Measurements from ENCODE around the gene BPTF.
"Not testable (repeated sequence)": the region's sequence is repeated elsewhere in the genome, so short reads cannot be mapped to it uniquely, and the experiment has no call there.

BPTF gene

GRCh38 chr17:67980456-67980855 lies 155.2 kb downstream of the BPTF start:
- Histone ChIP-seq H3K9me3 (ENCODE audit: control insufficient read depth, insufficient read depth, low read depth, low read length) (no peaks in the 10 kb centered on the region), H3K36me3 (ENCODE audit: control insufficient read depth in 2 of 2, insufficient read depth in 1 of 2, low read length in 2 of 2) (peaks cover 9 to 18% of the 10 kb centered on the region in 2 experiments; a peak in 2 of 3 replicates), H3K4me1 (ENCODE audit: control insufficient read depth, insufficient read depth, low read length) (no peaks in the 10 kb centered on the region), H3K27ac (ENCODE audit: extremely low read depth, low read depth, low read length) (no peak overlapping the region), H3K4me3 (ENCODE audit: low read depth, low read length) (no peak overlapping the region)
- TF ChIP-seq, protein P1, sequence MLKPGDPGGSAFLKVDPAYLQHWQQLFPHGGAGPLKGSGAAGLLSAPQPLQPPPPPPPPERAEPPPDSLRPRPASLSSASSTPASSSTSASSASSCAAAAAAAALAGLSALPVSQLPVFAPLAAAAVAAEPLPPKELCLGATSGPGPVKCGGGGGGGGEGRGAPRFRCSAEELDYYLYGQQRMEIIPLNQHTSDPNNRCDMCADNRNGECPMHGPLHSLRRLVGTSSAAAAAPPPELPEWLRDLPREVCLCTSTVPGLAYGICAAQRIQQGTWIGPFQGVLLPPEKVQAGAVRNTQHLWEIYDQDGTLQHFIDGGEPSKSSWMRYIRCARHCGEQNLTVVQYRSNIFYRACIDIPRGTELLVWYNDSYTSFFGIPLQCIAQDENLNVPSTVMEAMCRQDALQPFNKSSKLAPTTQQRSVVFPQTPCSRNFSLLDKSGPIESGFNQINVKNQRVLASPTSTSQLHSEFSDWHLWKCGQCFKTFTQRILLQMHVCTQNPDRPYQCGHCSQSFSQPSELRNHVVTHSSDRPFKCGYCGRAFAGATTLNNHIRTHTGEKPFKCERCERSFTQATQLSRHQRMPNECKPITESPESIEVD (tag by site-specific recombination; IDR thresholded peaks at IDR 0.05) = no peak
- TF ChIP-seq ZNF398 (tag by site-specific recombination; IDR thresholded peaks at IDR 0.05) (no peak), OSR2 (tag by site-specific recombination; IDR thresholded peaks at IDR 0.05) (peak; percentile 48; the same call in 1 of the 2 replicates), ZNF548 (tag by site-specific recombination; IDR thresholded peaks at IDR 0.05) (no peak)
- ChIA-PET CTCF (interaction anchor here (1.6 kb wide), 1 partner anchor 18 kb away, joined by 5 read pairs; no protein-coding TSS in a partner anchor), POLR2A (no interaction called here)

DNA sequence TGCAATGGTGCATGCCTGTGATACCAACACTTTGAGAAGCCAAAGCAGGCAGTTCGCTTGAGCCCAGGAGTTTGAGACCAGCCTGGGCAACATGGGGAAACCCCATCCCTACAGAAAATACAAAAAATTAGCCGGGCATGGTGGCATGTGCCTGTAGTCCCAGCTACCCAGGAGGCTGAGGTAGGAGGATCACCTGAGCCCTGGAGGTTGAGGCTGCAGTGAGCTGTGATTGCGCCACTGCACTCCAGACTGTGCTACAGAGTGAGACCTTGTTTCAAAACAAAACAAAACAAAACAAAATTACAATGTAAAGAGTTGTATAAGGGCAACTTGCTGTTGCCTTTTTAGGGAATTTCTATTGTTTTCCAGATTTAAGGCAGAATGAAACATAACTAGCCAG lies 155.6 kb downstream of the BPTF start:
- POLR2A ChIA-PET; H3K9me3 ChIP-seq (ENCODE audit: control insufficient read depth, insufficient read depth, low read depth, low read length); H3K4me3 ChIP-seq (ENCODE audit: low read depth, low read length); H3K27ac ChIP-seq (ENCODE audit: extremely low read depth, low read depth, low read length); H3K4me1 ChIP-seq (ENCODE audit: control insufficient read depth, insufficient read depth, low read length): not testable (repeated sequence)
- H3K36me3 ChIP-seq (ENCODE audit: control insufficient read depth in 2 of 2, insufficient read depth in 1 of 2, low read length in 2 of 2) = peaks cover 7 to 18% of the 10 kb centered on the region in 2 experiments; a peak in 2 of 3 replicates
- CTCF ChIA-PET = interaction anchor here (1.6 kb wide), 1 partner anchor 18 kb away, joined by 5 read pairs; no protein-coding TSS in a partner anchor
- 0 out of 2 replicates have a peak, but pooled peaks have one; percentile 12 for TF ChIP-seq ZBTB8A (tag by site-specific recombination; IDR thresholded peaks at IDR 0.05)
- TF ChIP-seq WT1 (tag by site-specific recombination; IDR thresholded peaks at IDR 0.05) = peak; percentile 13; the same call in 1 of the 2 replicates
- peak; percentile 52; the same call in 1 of the 2 replicates for TF ChIP-seq ZNF600 (tag by site-specific recombination; IDR thresholded peaks at IDR 0.05)
- TF ChIP-seq, protein P2, sequence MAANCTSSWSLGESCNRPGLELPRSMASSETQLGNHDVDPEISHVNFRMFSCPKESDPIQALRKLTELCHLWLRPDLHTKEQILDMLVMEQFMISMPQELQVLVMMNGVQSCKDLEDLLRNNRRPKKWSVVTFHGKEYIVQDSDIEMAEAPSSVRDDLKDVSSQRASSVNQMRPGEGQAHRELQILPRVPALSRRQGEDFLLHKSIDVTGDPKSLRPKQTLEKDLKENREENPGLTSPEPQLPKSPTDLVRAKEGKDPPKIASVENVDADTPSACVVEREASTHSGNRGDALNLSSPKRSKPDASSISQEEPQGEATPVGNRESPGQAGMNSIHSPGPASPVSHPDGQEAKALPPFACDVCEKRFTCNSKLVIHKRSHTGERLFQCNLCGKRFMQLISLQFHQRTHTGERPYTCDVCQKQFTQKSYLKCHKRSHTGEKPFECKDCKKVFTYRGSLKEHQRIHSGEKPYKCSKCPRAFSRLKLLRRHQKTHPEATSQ (tag by site-specific recombination; IDR thresholded peaks at IDR 0.05) = 0 out of 2 replicates have a peak, but pooled peaks have one; percentile 9

DNA sequence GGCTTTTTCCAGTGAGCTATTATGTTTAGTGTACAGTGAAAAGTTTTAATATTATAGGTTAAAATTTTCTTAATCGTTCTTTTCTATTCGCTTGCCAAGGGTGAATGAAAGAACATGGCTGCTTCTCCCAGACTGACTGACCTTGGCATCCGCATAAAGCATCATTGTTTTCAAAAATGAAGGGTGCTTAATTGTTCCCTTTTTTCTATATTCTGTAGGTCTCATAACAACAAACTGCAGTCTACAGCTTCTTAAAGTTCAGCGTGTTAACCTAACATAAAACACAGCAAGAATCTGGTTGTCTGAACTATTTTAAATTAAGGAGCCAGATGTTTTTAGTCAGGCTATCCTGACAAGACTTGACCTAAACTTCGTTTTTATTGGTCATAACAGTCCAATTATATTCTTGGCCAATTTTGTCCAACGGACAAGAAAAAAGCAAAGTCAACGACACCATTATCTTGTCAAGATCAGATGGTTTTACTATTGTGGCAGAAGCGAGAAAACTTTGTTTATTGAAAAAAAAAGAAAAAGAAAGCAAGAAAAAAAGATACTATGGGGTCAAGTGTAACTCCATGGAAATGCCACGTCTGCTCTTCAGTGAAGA lies 156.8 kb downstream of the BPTF start:
- Histone ChIP-seq H3K9me3 (ENCODE audit: control insufficient read depth, insufficient read depth, low read depth, low read length) (no peaks in the 10 kb centered on the region), H3K27ac (ENCODE audit: extremely low read depth, low read depth, low read length) (no peak overlapping the region), H3K36me3 (ENCODE audit: control insufficient read depth in 2 of 2, insufficient read depth in 1 of 2, low read length in 2 of 2) (peaks cover 0 to 12% of the 10 kb centered on the region in 2 experiments; a peak in 2 of 3 replicates), H3K4me3 (ENCODE audit: low read depth, low read length) (no peak overlapping the region), H3K4me1 (ENCODE audit: control insufficient read depth, insufficient read depth, low read length) (no peaks in the 10 kb centered on the region)
- POLR2A ChIA-PET = no interaction called here
- CTCF ChIA-PET = interaction anchor here (0.6 to 0.7 kb wide), 2 partner anchors 38 to 40 kb away, joined by 3 read pairs; no protein-coding TSS in a partner anchor
- TF ChIP-seq REPIN1 (tag by site-specific recombination; IDR thresholded peaks at IDR 0.05; ENCODE audit: low read depth) (no peak), ELK4 (IDR thresholded peaks at IDR 0.05; ENCODE audit: borderline replicate concordance, low read depth, low read length) (no peak), SETDB1 (IDR thresholded peaks at IDR 0.05; ENCODE audit: insufficient read length, low read length) (no peak), ZSCAN23 (tag by site-specific recombination; IDR thresholded peaks at IDR 0.05) (no peak), ZNF707 (tag by site-specific recombination; IDR thresholded peaks at IDR 0.05) (no peak), ZNF16 (tag by site-specific recombination; IDR thresholded peaks at IDR 0.05; ENCODE audit: low read depth) (no peak), ZNF239 (tag by site-specific recombination; IDR thresholded peaks at IDR 0.05) (no peak)
- TF ChIP-seq, protein P3, sequence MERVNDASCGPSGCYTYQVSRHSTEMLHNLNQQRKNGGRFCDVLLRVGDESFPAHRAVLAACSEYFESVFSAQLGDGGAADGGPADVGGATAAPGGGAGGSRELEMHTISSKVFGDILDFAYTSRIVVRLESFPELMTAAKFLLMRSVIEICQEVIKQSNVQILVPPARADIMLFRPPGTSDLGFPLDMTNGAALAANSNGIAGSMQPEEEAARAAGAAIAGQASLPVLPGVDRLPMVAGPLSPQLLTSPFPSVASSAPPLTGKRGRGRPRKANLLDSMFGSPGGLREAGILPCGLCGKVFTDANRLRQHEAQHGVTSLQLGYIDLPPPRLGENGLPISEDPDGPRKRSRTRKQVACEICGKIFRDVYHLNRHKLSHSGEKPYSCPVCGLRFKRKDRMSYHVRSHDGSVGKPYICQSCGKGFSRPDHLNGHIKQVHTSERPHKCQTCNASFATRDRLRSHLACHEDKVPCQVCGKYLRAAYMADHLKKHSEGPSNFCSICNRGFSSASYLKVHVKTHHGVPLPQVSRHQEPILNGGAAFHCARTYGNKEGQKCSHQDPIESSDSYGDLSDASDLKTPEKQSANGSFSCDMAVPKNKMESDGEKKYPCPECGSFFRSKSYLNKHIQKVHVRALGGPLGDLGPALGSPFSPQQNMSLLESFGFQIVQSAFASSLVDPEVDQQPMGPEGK (tag by site-specific recombination; IDR thresholded peaks at IDR 0.05) = no peak
- TF ChIP-seq, protein P1 (tag by site-specific recombination; IDR thresholded peaks at IDR 0.05) = peak; percentile 78
